ENCODE data around the gene SETBP1. TPM values are rescaled to one million over a fixed set of nuclear protein-coding genes. Genes with fewer than 3 reads are reported as not detected.

The SETBP1 gene
- total RNA-seq, 1 experiment from 2014 or later = 4.0 TPM

DNA sequence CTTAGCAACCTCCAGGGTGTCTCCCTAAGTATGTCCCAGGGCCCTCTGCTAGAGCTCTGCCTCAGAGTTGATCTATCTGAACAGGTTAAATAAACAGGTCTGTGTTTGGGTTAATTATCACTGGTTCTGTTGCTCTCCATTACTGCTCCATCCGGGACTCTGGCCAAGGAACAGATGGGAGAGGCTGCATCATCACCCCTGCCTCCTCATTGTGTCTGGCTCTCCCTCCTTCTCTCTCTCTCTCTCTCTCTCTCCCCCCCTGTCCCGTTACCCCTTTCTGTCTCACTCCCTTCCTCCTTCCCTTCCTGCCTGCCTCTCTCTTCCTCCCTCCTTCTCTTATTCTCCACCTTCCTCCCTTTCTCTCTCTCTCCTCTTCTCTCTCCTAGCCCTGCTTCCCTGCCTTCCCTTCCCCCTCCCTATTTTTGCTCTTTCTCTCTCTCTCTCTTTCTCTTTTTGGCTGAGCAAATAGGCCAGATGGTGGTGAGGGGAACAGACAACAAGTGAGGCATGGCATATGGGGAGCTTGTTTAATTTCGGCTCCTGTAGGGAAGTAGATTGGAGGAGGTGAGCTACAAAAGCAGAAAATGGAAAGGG, 62.1 kb downstream of the SETBP1 start:
- Mint-ChIP-seq H3K27me3 (ENCODE audit: insufficient read depth, unreplicated experiment) (no peaks in the 10 kb centered on the region), H3K4me3 (ENCODE audit: unreplicated experiment) (no peak overlapping the region), H3K36me3 (ENCODE audit: insufficient read depth, unreplicated experiment) (no peaks in the 10 kb centered on the region), H3K9me3 (ENCODE audit: unreplicated experiment) (no peaks in the 10 kb centered on the region), H3K4me1 (ENCODE audit: low read depth, unreplicated experiment) (peaks cover 2% of the 10 kb centered on the region), H3K27ac (ENCODE audit: unreplicated experiment) (no peak overlapping the region)
- POLR2A ChIA-PET = no interaction called here
- no peaks in the 10 kb centered on the region for H3K4me1 ChIP-seq
- no peaks in the 10 kb centered on the region for H3K9me3 ChIP-seq
- no TSS peak for BruUV-seq (replicated peaks)
- H3K36me3 ChIP-seq (ENCODE audit: control insufficient read depth, insufficient read depth, low read length) = no peaks in the 10 kb centered on the region
- no peaks in the 10 kb centered on the region for H3K27me3 ChIP-seq (replicated peaks; ENCODE audit: control insufficient read depth, insufficient read depth, low read length)
- intact Hi-C loops (cut with micrococcal nuclease; ENCODE audit: unreplicated experiment) = no loop called here
- no peak overlapping the region for H3K4me3 ChIP-seq (ENCODE audit: low read depth, low read length)
- TF ChIP-seq, protein P1, sequence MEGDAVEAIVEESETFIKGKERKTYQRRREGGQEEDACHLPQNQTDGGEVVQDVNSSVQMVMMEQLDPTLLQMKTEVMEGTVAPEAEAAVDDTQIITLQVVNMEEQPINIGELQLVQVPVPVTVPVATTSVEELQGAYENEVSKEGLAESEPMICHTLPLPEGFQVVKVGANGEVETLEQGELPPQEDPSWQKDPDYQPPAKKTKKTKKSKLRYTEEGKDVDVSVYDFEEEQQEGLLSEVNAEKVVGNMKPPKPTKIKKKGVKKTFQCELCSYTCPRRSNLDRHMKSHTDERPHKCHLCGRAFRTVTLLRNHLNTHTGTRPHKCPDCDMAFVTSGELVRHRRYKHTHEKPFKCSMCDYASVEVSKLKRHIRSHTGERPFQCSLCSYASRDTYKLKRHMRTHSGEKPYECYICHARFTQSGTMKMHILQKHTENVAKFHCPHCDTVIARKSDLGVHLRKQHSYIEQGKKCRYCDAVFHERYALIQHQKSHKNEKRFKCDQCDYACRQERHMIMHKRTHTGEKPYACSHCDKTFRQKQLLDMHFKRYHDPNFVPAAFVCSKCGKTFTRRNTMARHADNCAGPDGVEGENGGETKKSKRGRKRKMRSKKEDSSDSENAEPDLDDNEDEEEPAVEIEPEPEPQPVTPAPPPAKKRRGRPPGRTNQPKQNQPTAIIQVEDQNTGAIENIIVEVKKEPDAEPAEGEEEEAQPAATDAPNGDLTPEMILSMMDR (IDR thresholded peaks at IDR 0.05; ENCODE audit: insufficient read depth in 1 of 2, low read depth in 1 of 2, low read length in 1 of 2, severe bottlenecking in 1 of 2, unreplicated experiment in 1 of 2) = no peak
- CTCF ChIA-PET = no interaction called here
- no peak for DNase-seq

DNA sequence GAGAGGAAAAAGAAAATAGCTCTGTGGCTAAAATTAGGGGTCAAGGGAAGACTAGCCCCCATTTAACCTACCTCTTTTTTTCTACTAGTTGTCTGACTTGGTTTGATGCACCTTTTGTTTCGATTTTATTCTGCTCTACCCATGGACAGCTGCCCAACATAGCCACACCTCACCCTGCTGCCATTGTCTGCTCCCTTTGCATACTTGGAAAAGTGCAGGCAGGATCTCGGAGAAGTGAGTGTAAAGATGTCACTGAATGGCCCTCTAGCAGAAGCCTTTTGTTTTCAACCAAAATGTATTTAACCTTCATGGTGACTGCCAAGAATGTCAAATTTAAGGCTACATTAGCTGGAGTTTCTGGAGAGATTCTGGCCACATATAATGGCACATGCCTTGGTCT, 62.9 kb downstream of the SETBP1 start:
- Mint-ChIP-seq H3K4me1 (ENCODE audit: low read depth, unreplicated experiment) (peaks cover 7% of the 10 kb centered on the region), H3K36me3 (ENCODE audit: insufficient read depth, unreplicated experiment) (no peaks in the 10 kb centered on the region), H3K27ac (ENCODE audit: unreplicated experiment) (no peak overlapping the region), H3K27me3 (ENCODE audit: insufficient read depth, unreplicated experiment) (no peaks in the 10 kb centered on the region), H3K9me3 (ENCODE audit: unreplicated experiment) (no peaks in the 10 kb centered on the region), H3K4me3 (ENCODE audit: unreplicated experiment) (no peak overlapping the region)
- TF ChIP-seq, protein P1 (IDR thresholded peaks at IDR 0.05; ENCODE audit: insufficient read depth in 1 of 2, low read depth in 1 of 2, low read length in 1 of 2, severe bottlenecking in 1 of 2, unreplicated experiment in 1 of 2) = no peak
- no peak overlapping the region for H3K4me3 ChIP-seq (ENCODE audit: low read depth, low read length)
- no peak for DNase-seq
- no TSS peak for BruUV-seq (replicated peaks)
- no peaks in the 10 kb centered on the region for H3K27me3 ChIP-seq (replicated peaks; ENCODE audit: control insufficient read depth, insufficient read depth, low read length)
- H3K36me3 ChIP-seq (ENCODE audit: control insufficient read depth, insufficient read depth, low read length) = no peaks in the 10 kb centered on the region
- ChIA-PET POLR2A (no interaction called here), CTCF (no interaction called here)
- intact Hi-C loops (cut with micrococcal nuclease; ENCODE audit: unreplicated experiment) = no loop called here
- no peaks in the 10 kb centered on the region for H3K4me1 ChIP-seq
- no peaks in the 10 kb centered on the region for H3K9me3 ChIP-seq

DNA sequence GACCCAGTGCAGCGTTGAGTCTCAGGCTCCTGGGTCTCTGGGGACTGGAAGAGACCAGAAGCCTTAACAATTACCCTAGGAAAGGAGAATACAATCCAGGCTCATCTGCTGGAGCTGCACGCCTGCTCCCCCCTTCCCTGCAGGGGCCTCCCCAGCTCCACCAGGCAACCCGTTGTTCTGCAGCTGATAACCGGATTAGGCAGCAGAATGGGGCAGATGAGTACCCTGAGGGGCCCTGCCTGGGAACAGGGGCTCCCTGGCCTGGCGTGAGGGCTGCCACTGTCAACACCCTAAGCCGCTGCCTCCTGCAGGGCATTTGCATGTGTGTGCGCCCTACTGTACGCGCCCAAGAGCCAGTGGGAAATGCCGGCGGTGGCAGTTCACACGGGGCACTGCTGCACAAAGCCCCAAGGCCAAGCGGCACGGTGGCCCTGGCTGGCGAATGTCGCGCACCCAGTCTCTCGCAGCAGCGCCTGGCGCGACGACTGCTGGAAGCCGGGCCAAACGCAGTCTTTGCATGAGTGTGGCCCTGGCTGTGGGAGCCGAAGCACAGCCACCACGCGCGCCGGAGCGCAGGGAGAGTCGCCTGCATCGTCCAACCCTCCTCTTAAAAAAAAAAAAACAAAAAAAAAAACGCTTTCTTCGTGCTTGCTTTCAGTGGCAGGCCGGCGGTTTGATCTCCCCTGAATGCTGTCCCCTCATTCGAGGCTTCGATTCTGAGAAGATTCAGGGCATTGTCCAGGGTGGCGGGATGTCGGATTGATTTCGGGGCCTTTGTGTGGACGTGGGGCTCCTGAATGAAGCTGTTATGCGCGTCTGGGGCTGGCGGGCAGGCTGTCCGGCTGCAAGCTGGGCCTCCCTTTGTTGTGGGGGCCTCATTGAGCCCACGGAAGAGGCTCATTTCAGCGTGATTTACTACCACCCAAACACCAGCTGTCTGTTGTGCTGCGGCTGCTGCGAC, 63.8 kb downstream of the SETBP1 start:
- DNase-seq = no peak
- Histone ChIP-seq H3K4me1 (no peaks in the 10 kb centered on the region), H3K27me3 (replicated peaks; ENCODE audit: control insufficient read depth, insufficient read depth, low read length) (no peaks in the 10 kb centered on the region), H3K9me3 (no peaks in the 10 kb centered on the region), H3K36me3 (ENCODE audit: control insufficient read depth, insufficient read depth, low read length) (no peaks in the 10 kb centered on the region), H3K4me3 (ENCODE audit: low read depth, low read length) (no peak overlapping the region)
- intact Hi-C loops (cut with micrococcal nuclease; ENCODE audit: unreplicated experiment) = no loop called here
- TF ChIP-seq, protein P1 (IDR thresholded peaks at IDR 0.05; ENCODE audit: insufficient read depth in 1 of 2, low read depth in 1 of 2, low read length in 1 of 2, severe bottlenecking in 1 of 2, unreplicated experiment in 1 of 2) = no peak
- H3K36me3 Mint-ChIP-seq (ENCODE audit: insufficient read depth, unreplicated experiment) = no peaks in the 10 kb centered on the region
- no TSS peak for BruUV-seq (replicated peaks)
- peaks cover 7% of the 10 kb centered on the region for H3K4me1 Mint-ChIP-seq (ENCODE audit: low read depth, unreplicated experiment)
- ChIA-PET POLR2A (no interaction called here), CTCF (no interaction called here)
- H3K27ac Mint-ChIP-seq (ENCODE audit: unreplicated experiment) = no peak overlapping the region
- no peaks in the 10 kb centered on the region for H3K27me3 Mint-ChIP-seq (ENCODE audit: insufficient read depth, unreplicated experiment)
- H3K9me3 Mint-ChIP-seq (ENCODE audit: unreplicated experiment) = no peaks in the 10 kb centered on the region
- H3K4me3 Mint-ChIP-seq (ENCODE audit: unreplicated experiment) = no peak overlapping the region
